Spinal cord (tissue), 10 donors: ENCODE measurements around the gene MOB2. TPM values are rescaled to one million over a fixed set of nuclear protein-coding genes. Genes with fewer than 3 reads are reported as not detected.
"Not testable (repeated sequence)": the region's sequence is repeated elsewhere in the genome, so short reads cannot be mapped to it uniquely, and the experiment has no call there.

Experiments used
- DNase-seq, 6 donors: peaks; one replicate each; pipeline versions ENCODE4 v3.0.0 to v3.0.0-alpha.2; 2013 to 2015; ENCODE audit warnings: low spot score in 6 of 6, low read depth in 4 of 6
- H3K27ac ChIP-seq: one replicate; pipeline ENCODE4 v1.5.1; 2013; ENCODE audit warnings: low read depth, low read length, control low read depth
- H3K27me3 ChIP-seq: one replicate; pipeline ENCODE4 v1.6.1; 2013; ENCODE audit warnings: low read length; ENCODE audit not compliant: control insufficient read depth, insufficient read depth
- H3K36me3 ChIP-seq: one replicate; pipeline ENCODE4 v1.6.1; 2013; ENCODE audit warnings: low read length; ENCODE audit not compliant: control insufficient read depth, insufficient read depth
- H3K4me1 ChIP-seq: one replicate; pipeline ENCODE4 v1.6.1; 2013; ENCODE audit warnings: low read length; ENCODE audit not compliant: control insufficient read depth, insufficient read depth
- H3K4me3 ChIP-seq: one replicate; pipeline ENCODE4 v1.5.1; 2013; ENCODE audit warnings: low read depth, low read length, control low read depth
- H3K9me3 ChIP-seq: one replicate; pipeline ENCODE4 v1.6.1; 2013; ENCODE audit warnings: low read length; ENCODE audit not compliant: control insufficient read depth, insufficient read depth
- WGBS: methylation state at CpG from one replicate; pipeline ENCODE4 v1.1.5; 2013; ENCODE audit warnings: missing lambda C conversion rate; ENCODE audit not compliant: insufficient coverage; 5-methylcytosine and 5-hydroxymethylcytosine counted together
- polyA plus RNA-seq, 2 donors: library from polyadenylated mRNA; unstranded; fragments of 120-200 nt; gene quantifications; one replicate each; pipeline ENCODE4 v1.2.1, GENCODE V29; 2013; ENCODE audit not compliant: insufficient read length in 2 of 2
- total RNA-seq, 2 donors: library from RNA; depleted of rRNA in 1 of 2; stranded (reverse); fragments of 120-200 nt in 1 of 2; fragments of >200 nt in 1 of 2; gene quantifications; one replicate each; pipeline versions ENCODE4 v1.2.3 to v1.2.4, GENCODE V29; 2013 to 2014
- donor health status: healthy.

The MOB2 gene
- total and polyA plus RNA-seq, 4 donors: 16.0 to 36.4 (median 33.7) TPM

GRCh38 chr11:1425439-1425838 is 61.1 kb downstream of the MOB2 start:
- Histone ChIP-seq H3K4me3 (no peak overlapping the region), H3K27me3 (no peaks in the 10 kb centered on the region), H3K9me3 (no peaks in the 10 kb centered on the region), H3K27ac (no peak overlapping the region), H3K4me1 (peaks cover 15% of the 10 kb centered on the region), H3K36me3 (peaks cover 74% of the 10 kb centered on the region)
- DNase-seq: no peak
- WGBS: 80% methylated on average over 14 of the region's 17 CpGs

GRCh38 chr11:1425006-1425405 is 61.6 kb downstream of the MOB2 start:
- Histone ChIP-seq H3K27me3 (no peaks in the 10 kb centered on the region), H3K36me3 (peaks cover 78% of the 10 kb centered on the region), H3K27ac (no peak overlapping the region), H3K9me3 (no peaks in the 10 kb centered on the region), H3K4me3 (no peak overlapping the region), H3K4me1 (peaks cover 16% of the 10 kb centered on the region)
- no peak for DNase-seq
- 87% methylated on average over 20 of the region's 22 CpGs for WGBS

GRCh38 chr11:1423406-1423805 is 63.2 kb downstream of the MOB2 start:
- not testable (repeated sequence) for H3K27me3 ChIP-seq, H3K4me3 ChIP-seq, H3K27ac ChIP-seq, H3K9me3 ChIP-seq, H3K4me1 ChIP-seq, DNase-seq
- peaks cover 76% of the 10 kb centered on the region for H3K36me3 ChIP-seq
- 87% methylated on average over 9 of the region's 22 CpGs for WGBS

- Histone ChIP-seq H3K4me3 (no peak overlapping the region), H3K27me3 (no peaks in the 10 kb centered on the region), H3K4me1 (peaks cover 8% of the 10 kb centered on the region), H3K36me3 (peaks cover 72% of the 10 kb centered on the region), H3K9me3 (peaks cover 8% of the 10 kb centered on the region), H3K27ac (no peak overlapping the region)
- DNase-seq: no peak
- 89% methylated on average over 11 of the region's 15 CpGs for WGBS
These were observed 63.6 kb downstream of the MOB2 start for GRCh38 chr11:1422981-1423380.

- H3K4me1 ChIP-seq: peaks cover 8% of the 10 kb centered on the region
- H3K4me3 ChIP-seq: no peak overlapping the region
- H3K27me3 ChIP-seq: no peaks in the 10 kb centered on the region
- peaks cover 8% of the 10 kb centered on the region for H3K9me3 ChIP-seq
- no peak overlapping the region for H3K27ac ChIP-seq
- no peak for DNase-seq
- WGBS: 68% methylated on average over 9 of the region's 9 CpGs
- peaks cover 67% of the 10 kb centered on the region for H3K36me3 ChIP-seq
These were observed 64.1 kb downstream of the MOB2 start for GRCh38 chr11:1422481-1422880.

GRCh38 chr11:1421291-1421690 is 65.3 kb downstream of the MOB2 start:
- H3K27ac ChIP-seq: no peak overlapping the region
- H3K9me3 ChIP-seq: peaks cover 17% of the 10 kb centered on the region
- no peak overlapping the region for H3K4me3 ChIP-seq
- WGBS: 76% methylated on average over 11 of the region's 11 CpGs
- peaks cover 5% of the 10 kb centered on the region for H3K4me1 ChIP-seq
- H3K27me3 ChIP-seq: no peaks in the 10 kb centered on the region
- no peak for DNase-seq
- H3K36me3 ChIP-seq: peaks cover 57% of the 10 kb centered on the region

GRCh38 chr11:1419811-1420210 is 66.8 kb downstream of the MOB2 start:
- Histone ChIP-seq H3K36me3 (peaks cover 55% of the 10 kb centered on the region), H3K9me3 (peaks cover 18% of the 10 kb centered on the region), H3K27me3 (no peaks in the 10 kb centered on the region), H3K4me3 (no peak overlapping the region), H3K4me1 (peaks cover 5% of the 10 kb centered on the region), H3K27ac (no peak overlapping the region)
- WGBS: 92% methylated on average over 11 of the region's 17 CpGs
- no peak for DNase-seq

Other genes with a start within 250 kb of the MOB2 start
- gene TOLLIP, start 177.1 kb downstream of the MOB2 start, total RNA-seq: 10 to 100 TPM; 29.0 to 31.6 TPM
- gene TOLLIP, start 177.1 kb downstream of the MOB2 start, polyA plus RNA-seq: 10 to 100 TPM; 69.9 to 83.4 TPM
- gene BRSK2, start 96.8 kb downstream of the MOB2 start, total RNA-seq: 10 to 100 TPM; 14.1 to 18.7 TPM
- 100 to 1,000 TPM in 1 of 2 donors, 10 to 100 TPM in 1; 95.0 to 106 TPM for gene BRSK2, start 96.8 kb downstream of the MOB2 start, polyA plus RNA-seq
- gene DUSP8, start 85.5 kb upstream of the MOB2 start, total RNA-seq: 1 to 10 TPM; 2.9 to 5.6 TPM
- 10 to 100 TPM; 70.7 to 86.2 TPM for gene DUSP8, start 85.5 kb upstream of the MOB2 start, polyA plus RNA-seq
- gene KRTAP5-1, start 98.5 kb upstream of the MOB2 start, total RNA-seq: not detected
- gene KRTAP5-1, start 98.5 kb upstream of the MOB2 start, polyA plus RNA-seq: 1 to 10 TPM; 2.1 to 5.7 TPM
- not detected for gene KRTAP5-2, start 111.5 kb upstream of the MOB2 start, total RNA-seq
- gene KRTAP5-2, start 111.5 kb upstream of the MOB2 start, polyA plus RNA-seq: under 1 TPM in 1 of 2 donors, not detected in 1; 0.50 TPM
- gene KRTAP5-3, start 121.7 kb upstream of the MOB2 start, total RNA-seq: not detected
- gene KRTAP5-3, start 121.7 kb upstream of the MOB2 start, polyA plus RNA-seq: not detected
- not detected for gene KRTAP5-4, start 135.4 kb upstream of the MOB2 start, total RNA-seq
- gene KRTAP5-4, start 135.4 kb upstream of the MOB2 start, polyA plus RNA-seq: under 1 TPM in 1 of 2 donors, not detected in 1; 0.32 TPM
- not detected for gene KRTAP5-5, start 143.0 kb upstream of the MOB2 start, total RNA-seq
- gene KRTAP5-5, start 143.0 kb upstream of the MOB2 start, polyA plus RNA-seq: not detected
- gene KRTAP5-6, start 210.4 kb upstream of the MOB2 start, total RNA-seq: not detected
- not detected for gene KRTAP5-6, start 210.4 kb upstream of the MOB2 start, polyA plus RNA-seq